A673 (cell line): Measurements from ENCODE around the gene LRRC3. TPM values are rescaled to one million over a fixed set of nuclear protein-coding genes. Genes with fewer than 3 reads are reported as not detected.

Source experiments
- BruUV-seq: library from RNA; stranded (reverse); fragments of 400-500 nt; replicated peaks from 2 replicates; lab custom pipeline; 2021; lab: Mats Ljungman, UMichigan
- CTCF ChIA-PET: fragments of 300-600 bp; sonication (Branson Sonifier 250); formaldehyde crosslinking; loops from one replicate; lab custom pipeline; 2022; ENCODE audit warnings: antibody characterized with exemption; lab: Charles Lee
- POLR2A ChIA-PET: fragments of 300-600 bp; sonication (Branson Sonifier 250); formaldehyde crosslinking; loops from one replicate; lab custom pipeline; 2022; ENCODE audit warnings: antibody characterized with exemption; ENCODE audit not compliant: low non-redundant PET; lab: Charles Lee
- DNase-seq: peaks from one replicate; pipeline ENCODE4 v3.0.0-alpha.2; 2015; ENCODE audit warnings: low spot score
- H3K27ac ChIP-seq: fragments of 200-600 bp; sonication (generic); 2 replicates; pipeline ENCODE4 v1.5.1; 2016; ENCODE audit warnings: mixed run types, low read depth, mild to moderate bottlenecking, mixed read lengths, antibody characterized with exemption, low read length; ENCODE audit not compliant: poor library complexity, severe bottlenecking
- H3K27me3 ChIP-seq: fragments of 200-600 bp; sonication (generic); replicated peaks from 2 replicates; pipeline ENCODE4 v1.6.1; 2017; ENCODE audit warnings: mixed run types, low read depth, mild to moderate bottlenecking, mixed read lengths, antibody characterized with exemption, low read length; ENCODE audit not compliant: insufficient read depth, poor library complexity
- H3K36me3 ChIP-seq: fragments of 200-600 bp; sonication (generic); 2 replicates; pipeline ENCODE4 v1.6.1; 2016; ENCODE audit warnings: mixed run types, mild to moderate bottlenecking, mixed read lengths, antibody characterized with exemption, low read length; ENCODE audit not compliant: insufficient read depth, poor library complexity, severe bottlenecking
- H3K4me1 ChIP-seq: fragments of 200-600 bp; sonication (generic); 2 replicates; pipeline ENCODE4 v1.6.1; 2017; ENCODE audit warnings: mixed run types, mild to moderate bottlenecking, mixed read lengths, antibody characterized with exemption, low read length; ENCODE audit not compliant: insufficient read depth, poor library complexity, severe bottlenecking
- H3K4me3 ChIP-seq: fragments of 200-600 bp; sonication (generic); 2 replicates; pipeline ENCODE4 v1.5.1; 2016; ENCODE audit warnings: low read depth, mixed run types, mild to moderate bottlenecking, mixed read lengths, low read length; ENCODE audit not compliant: poor library complexity, severe bottlenecking
- H3K9me3 ChIP-seq: fragments of 200-600 bp; sonication (generic); 2 replicates; pipeline ENCODE4 v1.6.1; 2016; ENCODE audit warnings: mixed run types, low read depth, mild to moderate bottlenecking, mixed read lengths, antibody characterized with exemption, low read length; ENCODE audit not compliant: poor library complexity, severe bottlenecking
- EZH2 ChIP-seq: fragments of 200-600 bp; sonication (generic); IDR thresholded peaks from 2 replicates; pipeline ENCODE4 v1.6.1; 2017; ENCODE audit warnings: borderline replicate concordance, low read depth, mild to moderate bottlenecking, mixed read lengths, antibody characterized with exemption, low read length; ENCODE audit not compliant: poor library complexity, severe bottlenecking
- intact Hi-C: fragments of 100-400 bp; cut with micrococcal nuclease; formaldehyde crosslinking; loops from one replicate; pipeline ENCODE4 v1.10.0; 2022; ENCODE audit not compliant: unreplicated experiment
- total RNA-seq: library from RNA; stranded (reverse); gene quantifications from 2 replicates; pipeline ENCODE4 v1.2.3, GENCODE V29; 2021
- TF ChIP-seq, protein P1 (sequence below): fragments of 300-800, 200-600 bp; sonication (generic); conservative IDR thresholded peaks from 2 replicates; pipeline ENCODE4 v1.5.1; 2017; ENCODE audit warnings: low read depth, mild to moderate bottlenecking, antibody characterized with exemption, low read length, moderate library complexity, mixed read lengths

Gene LRRC3
- total RNA-seq, 1 experiment from 2014 or later = 1.5 TPM

DNA sequence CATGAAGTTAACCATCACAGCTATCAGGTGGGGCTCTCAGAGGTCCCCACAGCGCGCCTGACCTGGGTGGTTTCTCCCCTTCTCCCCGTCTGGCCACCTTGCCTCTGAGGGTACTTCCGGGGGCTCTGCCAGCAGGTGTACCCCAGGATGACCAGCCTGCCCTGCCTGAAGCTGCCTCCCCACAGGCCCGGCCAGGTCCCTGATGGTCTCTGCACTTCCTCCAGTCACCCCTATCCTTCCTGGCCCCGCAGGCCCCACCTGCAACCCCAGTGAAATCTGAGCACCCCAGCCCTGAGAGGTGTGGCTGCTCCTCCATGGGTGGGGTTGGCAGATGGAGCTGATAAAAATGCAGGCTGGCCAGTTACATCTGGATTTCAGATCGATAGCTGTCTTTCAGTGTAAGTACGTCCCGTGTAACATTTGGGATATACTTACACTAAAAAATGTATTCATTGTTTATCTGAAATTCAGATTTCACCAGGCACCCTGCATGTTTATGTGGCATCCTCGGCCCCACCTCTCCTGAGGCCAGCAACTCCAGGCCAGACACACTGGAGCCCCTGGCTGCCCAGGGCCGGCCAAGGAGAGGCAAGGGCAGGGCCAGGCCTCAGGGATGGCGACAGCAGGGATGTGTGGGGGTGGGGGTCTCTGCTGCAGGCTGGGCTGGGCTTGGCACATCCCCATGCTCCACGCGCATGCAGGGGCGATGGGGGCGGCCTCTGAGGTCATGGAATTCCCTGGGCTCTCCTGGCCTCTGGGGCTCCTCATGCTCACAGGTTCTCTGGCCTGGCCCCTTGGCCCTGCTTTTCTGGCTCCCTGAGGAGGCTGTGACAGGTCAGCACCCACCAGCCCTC is 25.1 kb downstream of the LRRC3 start:
- BruUV-seq = no TSS peak
- TF ChIP-seq, protein P1, sequence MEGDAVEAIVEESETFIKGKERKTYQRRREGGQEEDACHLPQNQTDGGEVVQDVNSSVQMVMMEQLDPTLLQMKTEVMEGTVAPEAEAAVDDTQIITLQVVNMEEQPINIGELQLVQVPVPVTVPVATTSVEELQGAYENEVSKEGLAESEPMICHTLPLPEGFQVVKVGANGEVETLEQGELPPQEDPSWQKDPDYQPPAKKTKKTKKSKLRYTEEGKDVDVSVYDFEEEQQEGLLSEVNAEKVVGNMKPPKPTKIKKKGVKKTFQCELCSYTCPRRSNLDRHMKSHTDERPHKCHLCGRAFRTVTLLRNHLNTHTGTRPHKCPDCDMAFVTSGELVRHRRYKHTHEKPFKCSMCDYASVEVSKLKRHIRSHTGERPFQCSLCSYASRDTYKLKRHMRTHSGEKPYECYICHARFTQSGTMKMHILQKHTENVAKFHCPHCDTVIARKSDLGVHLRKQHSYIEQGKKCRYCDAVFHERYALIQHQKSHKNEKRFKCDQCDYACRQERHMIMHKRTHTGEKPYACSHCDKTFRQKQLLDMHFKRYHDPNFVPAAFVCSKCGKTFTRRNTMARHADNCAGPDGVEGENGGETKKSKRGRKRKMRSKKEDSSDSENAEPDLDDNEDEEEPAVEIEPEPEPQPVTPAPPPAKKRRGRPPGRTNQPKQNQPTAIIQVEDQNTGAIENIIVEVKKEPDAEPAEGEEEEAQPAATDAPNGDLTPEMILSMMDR = no peak
- TF ChIP-seq EZH2 = no peak
- Histone ChIP-seq H3K9me3 (no peaks in the 10 kb centered on the region), H3K27me3 (no peaks in the 10 kb centered on the region), H3K36me3 (no peaks in the 10 kb centered on the region), H3K4me3 (no peak overlapping the region), H3K27ac (no peak overlapping the region), H3K4me1 (no peaks in the 10 kb centered on the region)
- POLR2A ChIA-PET = no interaction called here
- DNase-seq = no peak
- CTCF ChIA-PET = interaction anchor here (0.5 to 0.8 kb wide), 2 partner anchors 16 to 662 kb away, joined by 4 to 13 read pairs; no protein-coding TSS in a partner anchor
- intact Hi-C loops = no loop called here

GRCh38 chr21:44482581-44483287 is 27.4 kb downstream of the LRRC3 start:
- no peaks in the 10 kb centered on the region for H3K9me3 ChIP-seq
- ChIA-PET CTCF (no interaction called here), POLR2A (no interaction called here)
- TF ChIP-seq EZH2 = no peak
- TF ChIP-seq, protein P1 = no peak
- H3K4me1 ChIP-seq = no peaks in the 10 kb centered on the region
- DNase-seq = peak; percentile 39
- no peak overlapping the region for H3K27ac ChIP-seq
- H3K27me3 ChIP-seq = no peaks in the 10 kb centered on the region
- no peak overlapping the region for H3K4me3 ChIP-seq
- no TSS peak for BruUV-seq
- H3K36me3 ChIP-seq = no peaks in the 10 kb centered on the region
- intact Hi-C loops = no loop called here

- Histone ChIP-seq H3K27me3 (no peaks in the 10 kb centered on the region), H3K36me3 (no peaks in the 10 kb centered on the region), H3K4me3 (no peak overlapping the region), H3K4me1 (no peaks in the 10 kb centered on the region), H3K9me3 (no peaks in the 10 kb centered on the region), H3K27ac (no peak overlapping the region)
- ChIA-PET CTCF (interaction anchor here (0.5 kb wide), 1 partner anchor 37 kb away, joined by 4 read pairs; no protein-coding TSS in a partner anchor), POLR2A (no interaction called here)
- TF ChIP-seq EZH2 = no peak
- TF ChIP-seq, protein P1 = no peak
- BruUV-seq = no TSS peak
- intact Hi-C loops = no loop called here
- DNase-seq = no peak
Observed at GRCh38 chr21:44483288-44484237, 28.3 kb downstream of the LRRC3 start.
